Type B pancreatic cell (in vitro differentiated cells): ENCODE results near the gene TCP10L. TPM values are rescaled to one million over a fixed set of nuclear protein-coding genes. Genes with fewer than 3 reads are reported as not detected.

Source experiments
- DNase-seq: peaks from one replicate; pipeline ENCODE4 v3.0.0; 2021; ENCODE audit warnings: mixed read lengths; ENCODE audit not compliant: unreplicated experiment; ENCODE audit errors: extremely low spot score
- H3K27ac Mint-ChIP-seq: 2 replicates; pipeline ENCODE4 v1.8.0; 2021; ENCODE audit warnings: mild to moderate bottlenecking, mixed read lengths
- H3K27me3 Mint-ChIP-seq: 2 replicates; pipeline ENCODE4 v1.8.0; 2021; ENCODE audit warnings: mixed read lengths
- H3K36me3 Mint-ChIP-seq: 2 replicates; pipeline ENCODE4 v1.8.0; 2021; ENCODE audit warnings: mixed read lengths
- H3K4me1 Mint-ChIP-seq: one replicate; pipeline ENCODE4 v1.8.0; 2021; ENCODE audit warnings: mixed read lengths; ENCODE audit not compliant: unreplicated experiment
- H3K4me3 Mint-ChIP-seq: 2 replicates; pipeline ENCODE4 v1.8.0; 2021; ENCODE audit warnings: mild to moderate bottlenecking, mixed read lengths
- H3K9me3 Mint-ChIP-seq: 2 replicates; pipeline ENCODE4 v1.8.0; 2021; ENCODE audit warnings: mixed read lengths
- CTCF ChIP-seq: fragments of 200-600 bp; sonication (generic); conservative IDR thresholded peaks from 2 replicates; pipeline ENCODE4 v1.5.0; 2021; ENCODE audit warnings: antibody characterized with exemption, mild to moderate bottlenecking
- total RNA-seq: library from RNA; stranded (reverse); gene quantifications from 2 replicates; pipeline ENCODE4 v1.2.1, GENCODE V29; 2021; ENCODE audit warnings: low replicate concordance

Gene TCP10L
- total RNA-seq, 1 donor from 2014 or later, result 1.2 TPM

DNA sequence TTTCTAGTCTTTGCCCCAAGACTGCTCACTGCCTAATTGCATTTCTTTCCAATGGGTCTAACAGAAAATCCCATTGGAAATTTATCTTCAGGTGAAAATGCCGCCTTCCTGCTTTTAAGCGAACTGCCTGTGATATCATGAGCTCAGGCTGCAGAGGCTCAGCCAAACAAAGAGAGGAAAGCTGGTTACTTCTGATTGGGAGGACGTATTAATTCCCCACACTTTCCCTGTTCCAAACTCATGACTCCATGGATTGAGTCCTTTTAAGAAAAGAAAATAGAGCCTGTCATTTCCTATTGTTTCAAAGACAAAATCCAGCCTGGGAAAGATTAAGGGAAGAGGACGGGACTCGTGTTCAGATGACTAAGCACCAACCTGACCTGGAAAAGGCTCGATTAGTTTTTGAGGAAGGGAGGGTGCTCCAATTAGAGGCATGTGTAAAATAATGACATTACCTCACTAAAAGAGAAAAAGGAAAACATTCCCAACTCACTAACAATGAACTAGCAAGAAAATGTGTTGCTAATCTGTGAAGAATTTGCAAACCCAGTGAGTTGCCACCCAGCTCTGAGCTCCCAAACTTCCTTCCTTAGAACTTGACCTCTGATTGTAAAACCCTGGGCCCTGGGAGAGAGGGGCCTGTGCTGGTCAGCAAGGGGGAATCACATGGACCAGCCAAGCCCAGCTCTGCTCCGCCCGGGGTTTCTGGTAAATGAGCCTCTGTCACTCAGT lies 61.2 kb downstream of the TCP10L start:
- H3K27me3 Mint-ChIP-seq, result no peaks in the 10 kb centered on the region
- TF ChIP-seq CTCF, result no peak
- H3K36me3 Mint-ChIP-seq, result no peaks in the 10 kb centered on the region
- no peak for DNase-seq
- H3K4me3 Mint-ChIP-seq, result no peak overlapping the region
- H3K9me3 Mint-ChIP-seq, result peaks cover 7% of the 10 kb centered on the region
- H3K4me1 Mint-ChIP-seq, result peaks cover 6% of the 10 kb centered on the region
- no peak overlapping the region for H3K27ac Mint-ChIP-seq

Other genes starting within 250 kb of the TCP10L start
- 18.5 and 19.9 TPM in 2 replicates for gene URB1, start 192.5 kb downstream of the TCP10L start, total RNA-seq
- 0.63 and 1.2 TPM in 2 replicates for gene EVA1C, start 172.8 kb downstream of the TCP10L start, total RNA-seq
- 41.1 and 43.8 TPM in 2 replicates for gene CFAP298, start 26.9 kb upstream of the TCP10L start, total RNA-seq
- gene SYNJ1, start 142.5 kb upstream of the TCP10L start, total RNA-seq, result 11.1 and 12.0 TPM in 2 replicates
- 52.0 and 80.2 TPM in 2 replicates for gene PAXBP1, start 186.2 kb upstream of the TCP10L start, total RNA-seq